ENCODE measurements around the gene CHERP.
A peak's percentile ranks its signal among the peaks of the same experiment; 100 is the strongest.

Gene CHERP

GRCh38 chr19:16542045-16542909 is at the start of gene CHERP:
Gene CHERP (minus strand): TSS chr19:16542437. CDS start chr19:16542378, 59 bp downstream.
- DNase-seq: peak; percentile 89

- DNase-seq: no peak
Observed at GRCh38 chr19:16590876-16591802, 48.9 kb upstream of the CHERP start.

GRCh38 chr19:16589917-16590316 is 47.7 kb upstream of the CHERP start:
- DNase-seq: no peak

- no peak for DNase-seq
Observed at GRCh38 chr19:16588824-16589577, 46.8 kb upstream of the CHERP start.

- no peak for DNase-seq
Observed at GRCh38 chr19:16587833-16588823, 45.9 kb upstream of the CHERP start.

GRCh38 chr19:16586991-16587832 is 45.0 kb upstream of the CHERP start:
- DNase-seq: no peak

GRCh38 chr19:16586477-16586871 is 44.2 kb upstream of the CHERP start:
- no peak for DNase-seq

GRCh38 chr19:16585808-16586476 is 43.7 kb upstream of the CHERP start:
- DNase-seq: no peak

- DNase-seq: no peak
Observed at GRCh38 chr19:16585094-16585801, 43.0 kb upstream of the CHERP start.

GRCh38 chr19:16584248-16585093 is 42.2 kb upstream of the CHERP start:
- no peak for DNase-seq

GRCh38 chr19:16582486-16583261 is 40.4 kb upstream of the CHERP start:
- DNase-seq: no peak

- no peak for DNase-seq
Observed at GRCh38 chr19:16581971-16582343, 39.7 kb upstream of the CHERP start.

- DNase-seq: no peak
Observed at GRCh38 chr19:16581145-16581970, 39.1 kb upstream of the CHERP start.

GRCh38 chr19:16579381-16579780 is 37.1 kb upstream of the CHERP start:
- no peak for DNase-seq

GRCh38 chr19:16577531-16577985 is 35.3 kb upstream of the CHERP start:
- no peak for DNase-seq

- no peak for DNase-seq
Observed at GRCh38 chr19:16576690-16577530, 34.7 kb upstream of the CHERP start.
